Karpas-422 (cell line): Measurements from ENCODE around the gene AHNAK. TPM values are rescaled to one million over a fixed set of nuclear protein-coding genes. Genes with fewer than 3 reads are reported as not detected.

ENCODE experiments used
- DNase-seq: peaks from one replicate; pipeline ENCODE4 v3.0.0-alpha.2; 2015
- H2AFZ ChIP-seq: fragments of 200-600 bp; sonication (generic); 2 replicates; pipeline ENCODE4 v1.6.1; 2014; ENCODE audit warnings: antibody characterized with exemption, low read length, mixed read lengths
- H3K27ac ChIP-seq: fragments of 200-600 bp; sonication (generic); 2 replicates; pipeline ENCODE4 v1.5.1; 2014; ENCODE audit warnings: mild to moderate bottlenecking, low read length, moderate library complexity
- H3K27me3 ChIP-seq: fragments of 200-600 bp; sonication (generic); 2 replicates; pipeline ENCODE4 v1.6.1; 2014; ENCODE audit warnings: low read length, mixed read lengths
- H3K36me3 ChIP-seq: fragments of 200-600 bp; sonication (generic); 2 replicates; pipeline ENCODE4 v1.6.1; 2014; ENCODE audit warnings: low read length, mixed read lengths; ENCODE audit not compliant: insufficient read depth
- H3K4me1 ChIP-seq: fragments of 200-600 bp; sonication (generic); 2 replicates; pipeline ENCODE4 v1.6.1; 2014; ENCODE audit warnings: mild to moderate bottlenecking, low read length, mixed read lengths
- H3K4me2 ChIP-seq: fragments of 200-600 bp; sonication (generic); 2 replicates; pipeline ENCODE4 v1.6.1; 2014; ENCODE audit warnings: low read length, low read depth, mild to moderate bottlenecking; ENCODE audit not compliant: poor library complexity, severe bottlenecking
- H3K4me3 ChIP-seq: fragments of 200-600 bp; sonication (generic); 2 replicates; pipeline ENCODE4 v1.5.1; 2014; ENCODE audit warnings: mild to moderate bottlenecking, antibody characterized with exemption, low read length, mixed read lengths
- H3K79me2 ChIP-seq: fragments of 200-600 bp; sonication (generic); 2 replicates; pipeline ENCODE4 v1.6.1; 2014; ENCODE audit warnings: mild to moderate bottlenecking, low read length, mixed read lengths
- H3K9ac ChIP-seq: fragments of 200-600 bp; sonication (generic); 2 replicates; pipeline ENCODE4 v1.6.0; 2014; ENCODE audit warnings: low read length
- H3K9me2 ChIP-seq: fragments of 200-600 bp; sonication (generic), shearing (Covaris generic); replicated peaks from 2 replicates; pipeline ENCODE4 v1.6.0; 2014; ENCODE audit warnings: mild to moderate bottlenecking, low read length, moderate library complexity; ENCODE audit not compliant: insufficient read depth
- H3K9me3 ChIP-seq: fragments of 300-700, 200-600 bp; sonication (generic); 2 replicates; pipeline ENCODE4 v1.6.1; 2014; ENCODE audit warnings: low read length, mixed read lengths
- H4K20me1 ChIP-seq: fragments of 200-600 bp; sonication (generic); 2 replicates; pipeline ENCODE4 v1.6.1; 2014; ENCODE audit warnings: mild to moderate bottlenecking, antibody characterized with exemption, low read length, low read depth; ENCODE audit not compliant: insufficient read depth
- total RNA-seq: library from RNA; depleted of rRNA; stranded (reverse); fragments of >200 nt; shearing (Covaris generic); gene quantifications from 2 replicates; pipeline ENCODE4 v1.2.3, GENCODE V29; 2014; ENCODE audit warnings: low replicate concordance

The AHNAK gene
- total RNA-seq, 1 experiment from 2014 or later = 0.34 TPM

DNA sequence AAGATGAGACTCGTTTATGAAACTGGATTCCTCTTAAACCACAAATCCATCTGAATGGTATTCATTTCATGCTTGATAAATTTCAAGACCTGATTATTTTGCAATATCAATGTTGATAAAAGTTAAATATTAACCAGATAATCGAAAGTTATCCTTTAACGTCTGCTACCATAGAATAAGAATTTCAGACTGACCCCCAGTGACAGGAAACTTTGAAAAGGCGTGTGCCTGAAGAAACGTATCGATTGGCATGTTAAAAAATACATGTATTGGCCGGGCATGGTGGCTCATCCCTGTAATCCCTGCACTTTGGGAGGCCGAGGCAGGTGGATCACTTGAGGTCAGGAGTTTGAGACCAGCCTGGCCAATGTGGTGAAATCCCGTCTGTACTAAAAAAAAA is 113.9 kb downstream of the AHNAK start:
- Histone ChIP-seq H3K27ac (no peak overlapping the region), H3K4me1 (no peaks in the 10 kb centered on the region), H4K20me1 (no peaks in the 10 kb centered on the region), H2AFZ (no peak overlapping the region), H3K27me3 (no peaks in the 10 kb centered on the region), H3K36me3 (no peaks in the 10 kb centered on the region), H3K4me2 (no peak overlapping the region), H3K79me2 (no peaks in the 10 kb centered on the region), H3K9ac (no peak overlapping the region), H3K4me3 (no peak overlapping the region), H3K9me2 (no peaks in the 10 kb centered on the region), H3K9me3 (no peaks in the 10 kb centered on the region)
- DNase-seq = no peak

DNA sequence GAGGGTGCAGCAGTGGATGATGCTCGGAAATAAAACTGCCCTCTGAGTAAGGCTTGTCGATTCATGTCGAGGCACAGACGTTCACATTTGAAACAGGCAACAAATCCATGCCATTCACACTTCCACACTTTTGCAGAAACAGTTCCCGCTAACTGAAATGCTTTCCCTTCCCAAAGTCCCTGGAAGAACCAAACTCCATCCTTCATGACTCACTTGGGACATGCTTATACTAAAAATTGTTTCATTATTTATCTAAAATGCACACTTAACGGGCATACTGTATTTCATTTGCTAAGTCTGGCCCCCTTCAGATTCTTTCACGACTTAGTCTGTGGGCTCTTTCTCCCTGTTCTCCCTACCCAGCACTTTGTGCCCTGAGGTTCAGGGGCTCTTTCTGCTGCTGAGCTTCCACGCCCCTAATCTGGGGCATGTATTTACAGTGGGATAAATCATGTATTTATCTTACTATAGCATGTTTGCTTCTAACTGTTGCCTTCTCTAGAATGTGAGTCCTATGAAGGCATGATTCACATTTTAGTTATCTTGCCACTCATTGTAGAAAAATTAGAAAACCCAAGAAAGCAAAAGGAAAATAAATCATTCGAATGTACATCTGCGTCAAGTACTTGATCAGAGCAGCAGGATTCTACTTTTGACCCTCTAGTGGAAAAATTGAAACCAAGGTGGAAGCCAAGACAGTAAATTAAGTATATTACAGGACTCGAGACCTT is 115.3 kb downstream of the AHNAK start:
- Histone ChIP-seq H3K9me2 (no peaks in the 10 kb centered on the region), H3K9me3 (no peaks in the 10 kb centered on the region), H3K27me3 (no peaks in the 10 kb centered on the region), H3K4me3 (no peak overlapping the region), H3K9ac (no peak overlapping the region), H3K36me3 (no peaks in the 10 kb centered on the region), H3K4me1 (no peaks in the 10 kb centered on the region), H2AFZ (no peak overlapping the region), H3K79me2 (no peaks in the 10 kb centered on the region), H3K4me2 (no peak overlapping the region), H4K20me1 (no peaks in the 10 kb centered on the region), H3K27ac (no peak overlapping the region)
- DNase-seq = no peak

- DNase-seq = peak; percentile 21
- Histone ChIP-seq H3K27me3 (no peaks in the 10 kb centered on the region), H3K9me2 (no peaks in the 10 kb centered on the region), H3K36me3 (no peaks in the 10 kb centered on the region), H3K9ac (no peak overlapping the region), H3K4me3 (no peak overlapping the region), H3K9me3 (no peaks in the 10 kb centered on the region), H4K20me1 (no peaks in the 10 kb centered on the region), H3K27ac (no peak overlapping the region), H3K4me2 (no peak overlapping the region), H3K4me1 (no peaks in the 10 kb centered on the region), H3K79me2 (no peaks in the 10 kb centered on the region), H2AFZ (no peak overlapping the region)
Measured at GRCh38 chr11:62430425-62430824, 116.2 kb downstream of the AHNAK start.

DNA sequence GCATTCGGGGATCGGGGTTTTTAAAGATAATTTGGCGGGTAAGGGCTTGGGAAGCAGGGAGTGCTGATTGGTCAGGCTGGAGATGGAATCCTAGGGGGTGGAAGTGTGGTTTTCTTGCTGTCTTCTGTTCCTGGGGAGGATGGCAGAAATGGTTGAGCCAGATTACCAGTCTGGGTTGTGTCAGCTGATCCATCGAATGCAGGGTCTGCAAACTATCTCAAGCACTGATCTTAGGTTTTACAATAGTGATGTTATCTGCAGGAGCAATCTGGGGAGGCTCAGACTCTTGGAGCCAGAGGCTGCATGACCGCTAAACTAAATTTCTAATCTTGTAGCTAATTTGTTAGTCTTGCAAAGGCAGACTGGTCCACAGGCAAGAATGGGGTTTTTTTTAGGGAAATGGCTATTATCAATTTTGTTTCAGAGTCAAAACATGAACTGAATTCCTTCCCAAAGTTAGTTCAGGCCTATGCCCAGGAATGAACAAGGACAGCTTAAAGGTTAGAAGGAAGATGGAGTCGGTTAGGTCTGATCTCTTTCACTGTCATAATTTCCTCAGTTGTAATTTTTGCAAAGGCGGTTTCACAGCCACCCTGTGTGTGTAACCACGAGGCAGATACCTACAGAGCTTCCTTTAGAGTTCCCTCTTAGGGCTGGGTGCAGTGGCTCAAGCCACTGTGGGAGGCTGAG is 117.6 kb downstream of the AHNAK start:
- no peak for DNase-seq
- Histone ChIP-seq H3K4me1 (no peaks in the 10 kb centered on the region), H3K79me2 (no peaks in the 10 kb centered on the region), H3K4me2 (no peak overlapping the region), H3K27me3 (no peaks in the 10 kb centered on the region), H2AFZ (no peak overlapping the region), H4K20me1 (no peaks in the 10 kb centered on the region), H3K36me3 (no peaks in the 10 kb centered on the region), H3K4me3 (no peak overlapping the region), H3K27ac (no peak overlapping the region), H3K9ac (no peak overlapping the region), H3K9me3 (no peaks in the 10 kb centered on the region), H3K9me2 (no peaks in the 10 kb centered on the region)

- H3K9me3 ChIP-seq = no peaks in the 10 kb centered on the region
- DNase-seq = no peak
- no peaks in the 10 kb centered on the region for H3K4me1 ChIP-seq
- H3K27me3 ChIP-seq = no peaks in the 10 kb centered on the region
- no peaks in the 10 kb centered on the region for H3K9me2 ChIP-seq
- H4K20me1 ChIP-seq = no peaks in the 10 kb centered on the region
- H3K4me3 ChIP-seq = no peak overlapping the region
- H3K27ac ChIP-seq = no peak overlapping the region
- no peak overlapping the region for H3K9ac ChIP-seq
- H2AFZ ChIP-seq = no peak overlapping the region
- H3K79me2 ChIP-seq = no peaks in the 10 kb centered on the region
- no peaks in the 10 kb centered on the region for H3K36me3 ChIP-seq
- H3K4me2 ChIP-seq = no peak overlapping the region
Measured at GRCh38 chr11:62427630-62428233, 118.9 kb downstream of the AHNAK start.

- Histone ChIP-seq H4K20me1 (no peaks in the 10 kb centered on the region), H3K4me3 (no peak overlapping the region), H3K27me3 (no peaks in the 10 kb centered on the region), H3K4me1 (no peaks in the 10 kb centered on the region), H3K9me3 (no peaks in the 10 kb centered on the region), H2AFZ (no peak overlapping the region), H3K79me2 (no peaks in the 10 kb centered on the region), H3K36me3 (no peaks in the 10 kb centered on the region), H3K9me2 (no peaks in the 10 kb centered on the region), H3K27ac (no peak overlapping the region), H3K9ac (no peak overlapping the region), H3K4me2 (no peak overlapping the region)
- no peak for DNase-seq
Measured at GRCh38 chr11:62423012-62423411, 123.6 kb downstream of the AHNAK start.

DNA sequence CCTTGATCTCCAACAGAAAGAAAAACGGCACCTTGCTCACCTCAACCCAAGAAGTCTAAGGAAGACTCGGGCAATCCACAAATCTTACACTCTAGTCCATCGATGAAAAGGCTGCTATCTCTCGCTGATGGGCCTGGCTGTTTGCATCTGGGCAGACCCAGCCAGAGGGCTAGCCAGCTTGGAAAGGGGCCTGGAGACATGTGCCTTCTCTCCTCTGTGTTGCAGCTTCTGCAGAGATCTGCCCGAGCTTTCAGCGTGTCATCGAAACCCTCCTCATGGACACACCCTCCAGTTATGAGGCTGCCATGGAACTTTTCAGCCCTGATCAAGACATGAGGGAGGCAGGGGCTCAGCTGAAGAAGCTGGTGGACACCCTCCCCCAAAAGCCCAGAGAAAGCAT is 124.6 kb downstream of the AHNAK start:
- no peaks in the 10 kb centered on the region for H3K9me2 ChIP-seq
- H3K4me2 ChIP-seq = no peak overlapping the region
- H3K27ac ChIP-seq = no peak overlapping the region
- H3K9ac ChIP-seq = no peak overlapping the region
- no peaks in the 10 kb centered on the region for H3K79me2 ChIP-seq
- no peaks in the 10 kb centered on the region for H3K9me3 ChIP-seq
- no peaks in the 10 kb centered on the region for H4K20me1 ChIP-seq
- H3K4me3 ChIP-seq = no peak overlapping the region
- no peak overlapping the region for H2AFZ ChIP-seq
- no peaks in the 10 kb centered on the region for H3K4me1 ChIP-seq
- no peak for DNase-seq
- H3K27me3 ChIP-seq = no peaks in the 10 kb centered on the region
- no peaks in the 10 kb centered on the region for H3K36me3 ChIP-seq

GRCh38 chr11:62420882-62421281 is 125.7 kb downstream of the AHNAK start:
- H3K27ac ChIP-seq = no peak overlapping the region
- no peak overlapping the region for H2AFZ ChIP-seq
- no peak overlapping the region for H3K4me2 ChIP-seq

More at GRCh38 chr11:62420882-62421281, 125.7 kb downstream of the AHNAK start:
- no peaks in the 10 kb centered on the region for H3K36me3 ChIP-seq
- no peaks in the 10 kb centered on the region for H3K9me2 ChIP-seq
- no peak for DNase-seq
- H3K27me3 ChIP-seq = no peaks in the 10 kb centered on the region
- H3K9me3 ChIP-seq = no peaks in the 10 kb centered on the region
- H3K9ac ChIP-seq = no peak overlapping the region
- H3K4me3 ChIP-seq = no peak overlapping the region
- no peaks in the 10 kb centered on the region for H3K4me1 ChIP-seq
- no peaks in the 10 kb centered on the region for H3K79me2 ChIP-seq
- no peaks in the 10 kb centered on the region for H4K20me1 ChIP-seq
